K562 (cell line): Measurements from ENCODE around the gene ENKUR.

Experiments
- CCNT2 ChIP-seq: IDR thresholded peaks from 2 replicates; pipeline ENCODE4 v1.6.1; 2011; ENCODE audit warnings: borderline replicate concordance, low read depth, mild to moderate bottlenecking, moderate library complexity, mixed read lengths, low read length; ENCODE audit not compliant: insufficient read length; ENCODE audit errors: extremely low read depth
- DNMT1 ChIP-seq: fragments of 450-650 bp; IDR thresholded peaks from 2 replicates; pipeline ENCODE4 v1.6.1; 2016; ENCODE audit warnings: antibody characterized with exemption, mild to moderate bottlenecking
- HEY1 ChIP-seq: fragments of 250-450 bp; sonication (Bioruptor Pico); IDR thresholded peaks from 2 replicates; pipeline ENCODE4 v1.5.0; 2020; ENCODE audit warnings: mild to moderate bottlenecking, moderate library complexity, borderline replicate concordance
- HNRNPH1 ChIP-seq: fragments of 200-400 bp; formaldehyde crosslinking; optimal IDR thresholded peaks from 2 replicates; pipeline ENCODE3; 2017; ENCODE audit warnings: low read depth, mild to moderate bottlenecking, low read length, moderate library complexity
- KLF1 ChIP-seq: fragments of 450-650 bp; IDR thresholded peaks from 2 replicates; pipeline ENCODE4 v1.6.1; 2016; ENCODE audit warnings: missing genetic modification characterization, missing compliant biosample characterization
- MXI1 ChIP-seq: IDR thresholded peaks from 2 replicates; pipeline ENCODE4 v1.6.1; 2011; ENCODE audit warnings: low read depth, mild to moderate bottlenecking, improper control_type of control experiment, low read length
- POLR3A ChIP-seq: IDR thresholded peaks from 2 replicates; pipeline ENCODE4 v1.6.1; 2011; ENCODE audit warnings: borderline replicate concordance, mild to moderate bottlenecking, moderate library complexity; ENCODE audit not compliant: insufficient read length, insufficient read depth; ENCODE audit errors: extremely low read depth
- SMARCC2 ChIP-seq: fragments of 450-650 bp; IDR thresholded peaks from 2 replicates; pipeline ENCODE4 v1.6.1; 2017; ENCODE audit warnings: antibody characterized with exemption, moderate library complexity, mild to moderate bottlenecking, low read depth
- ZNF274 ChIP-seq: IDR thresholded peaks from 2 replicates; pipeline ENCODE4 v1.6.1; 2011; ENCODE audit warnings: low read depth, mild to moderate bottlenecking, low read length, moderate library complexity, borderline replicate concordance
- ZNF589 ChIP-seq: fragments of 200-800 bp; sonication (Bioruptor generic); IDR thresholded peaks from 2 replicates; pipeline ENCODE4 v1.6.1; 2016; ENCODE audit warnings: low read depth, missing genetic modification characterization, missing compliant biosample characterization
- TF ChIP-seq, protein P1 (sequence below): fragments of 450-650 bp; IDR thresholded peaks from 2 replicates; pipeline ENCODE4 v1.6.1; 2016; ENCODE audit warnings: low read depth

DNA sequence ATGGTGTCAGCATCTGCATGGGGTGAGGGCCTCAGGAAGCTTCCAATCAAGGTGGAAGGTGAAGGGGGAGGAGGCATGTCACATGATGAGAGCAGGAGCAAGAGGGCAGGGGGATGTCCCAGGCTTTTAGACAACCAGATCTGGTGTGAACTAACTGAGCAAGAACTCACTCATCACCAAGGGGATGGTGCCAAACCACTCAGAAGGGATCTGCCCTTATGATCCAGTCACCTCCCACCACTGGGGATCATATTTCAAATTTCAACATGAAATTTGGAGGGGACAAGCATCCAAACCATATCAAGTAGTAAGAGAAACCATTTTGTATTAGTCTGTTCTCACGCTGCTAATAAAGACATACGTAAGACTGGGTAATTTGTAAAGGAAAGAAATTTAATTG, 34.0 kb upstream of the ENKUR start:
- TF ChIP-seq HEY1 (CRISPR knock-in tag) (no peak), CCNT2 (no peak), ZNF274 (no peak), KLF1 (tag) (no peak), SMARCC2 (no peak), ZNF589 (CRISPR knock-in tag) (no peak), POLR3A (no peak), HNRNPH1 (no peak), DNMT1 (no peak), MXI1 (no peak)
- TF ChIP-seq, protein P1, sequence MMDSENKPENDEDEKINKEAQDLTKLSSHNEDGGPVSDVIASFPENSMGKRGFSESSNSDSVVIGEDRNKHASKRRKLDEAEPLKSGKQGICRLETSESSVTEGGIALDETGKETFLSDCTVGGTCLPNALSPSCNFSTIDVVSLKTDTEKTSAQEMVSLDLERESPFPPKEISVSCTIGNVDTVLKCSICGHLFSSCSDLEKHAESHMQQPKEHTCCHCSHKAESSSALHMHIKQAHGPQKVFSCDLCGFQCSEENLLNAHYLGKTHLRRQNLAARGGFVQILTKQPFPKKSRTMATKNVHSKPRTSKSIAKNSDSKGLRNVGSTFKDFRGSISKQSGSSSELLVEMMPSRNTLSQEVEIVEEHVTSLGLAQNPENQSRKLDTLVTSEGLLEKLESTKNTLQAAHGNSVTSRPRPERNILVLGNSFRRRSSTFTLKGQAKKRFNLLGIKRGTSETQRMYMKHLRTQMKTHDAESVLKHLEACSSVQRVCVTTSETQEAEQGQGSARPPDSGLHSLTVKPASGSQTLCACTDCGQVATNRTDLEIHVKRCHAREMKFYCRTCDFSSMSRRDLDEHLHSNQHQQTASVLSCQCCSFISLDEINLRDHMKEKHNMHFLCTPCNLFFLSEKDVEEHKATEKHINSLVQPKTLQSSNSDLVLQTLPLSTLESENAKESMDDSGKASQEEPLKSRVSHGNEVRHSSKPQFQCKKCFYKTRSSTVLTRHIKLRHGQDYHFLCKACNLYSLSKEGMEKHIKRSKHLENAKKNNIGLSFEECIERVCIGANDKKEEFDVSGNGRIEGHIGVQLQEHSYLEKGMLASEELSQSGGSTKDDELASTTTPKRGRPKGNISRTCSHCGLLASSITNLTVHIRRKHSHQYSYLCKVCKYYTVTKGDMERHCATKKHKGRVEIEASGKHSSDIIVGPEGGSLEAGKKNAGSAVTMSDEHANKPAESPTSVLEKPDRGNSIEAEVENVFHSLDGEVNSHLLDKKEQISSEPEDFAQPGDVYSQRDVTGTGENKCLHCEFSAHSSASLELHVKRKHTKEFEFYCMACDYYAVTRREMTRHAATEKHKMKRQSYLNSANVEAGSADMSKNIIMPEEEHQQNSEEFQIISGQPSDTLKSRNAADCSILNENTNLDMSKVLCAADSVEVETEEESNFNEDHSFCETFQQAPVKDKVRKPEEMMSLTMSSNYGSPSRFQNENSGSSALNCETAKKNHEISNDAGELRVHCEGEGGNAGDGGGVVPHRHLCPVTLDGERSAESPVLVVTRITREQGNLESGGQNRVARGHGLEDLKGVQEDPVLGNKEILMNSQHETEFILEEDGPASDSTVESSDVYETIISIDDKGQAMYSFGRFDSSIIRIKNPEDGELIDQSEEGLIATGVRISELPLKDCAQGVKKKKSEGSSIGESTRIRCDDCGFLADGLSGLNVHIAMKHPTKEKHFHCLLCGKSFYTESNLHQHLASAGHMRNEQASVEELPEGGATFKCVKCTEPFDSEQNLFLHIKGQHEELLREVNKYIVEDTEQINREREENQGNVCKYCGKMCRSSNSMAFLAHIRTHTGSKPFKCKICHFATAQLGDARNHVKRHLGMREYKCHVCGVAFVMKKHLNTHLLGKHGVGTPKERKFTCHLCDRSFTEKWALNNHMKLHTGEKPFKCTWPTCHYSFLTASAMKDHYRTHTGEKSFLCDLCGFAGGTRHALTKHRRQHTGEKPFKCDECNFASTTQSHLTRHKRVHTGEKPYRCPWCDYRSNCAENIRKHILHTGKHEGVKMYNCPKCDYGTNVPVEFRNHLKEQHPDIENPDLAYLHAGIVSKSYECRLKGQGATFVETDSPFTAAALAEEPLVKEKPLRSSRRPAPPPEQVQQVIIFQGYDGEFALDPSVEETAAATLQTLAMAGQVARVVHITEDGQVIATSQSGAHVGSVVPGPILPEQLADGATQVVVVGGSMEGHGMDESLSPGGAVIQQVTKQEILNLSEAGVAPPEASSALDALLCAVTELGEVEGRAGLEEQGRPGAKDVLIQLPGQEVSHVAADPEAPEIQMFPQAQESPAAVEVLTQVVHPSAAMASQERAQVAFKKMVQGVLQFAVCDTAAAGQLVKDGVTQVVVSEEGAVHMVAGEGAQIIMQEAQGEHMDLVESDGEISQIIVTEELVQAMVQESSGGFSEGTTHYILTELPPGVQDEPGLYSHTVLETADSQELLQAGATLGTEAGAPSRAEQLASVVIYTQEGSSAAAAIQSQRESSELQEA: no peak
